ENCODE measurements around the gene C1orf167.

DNA sequence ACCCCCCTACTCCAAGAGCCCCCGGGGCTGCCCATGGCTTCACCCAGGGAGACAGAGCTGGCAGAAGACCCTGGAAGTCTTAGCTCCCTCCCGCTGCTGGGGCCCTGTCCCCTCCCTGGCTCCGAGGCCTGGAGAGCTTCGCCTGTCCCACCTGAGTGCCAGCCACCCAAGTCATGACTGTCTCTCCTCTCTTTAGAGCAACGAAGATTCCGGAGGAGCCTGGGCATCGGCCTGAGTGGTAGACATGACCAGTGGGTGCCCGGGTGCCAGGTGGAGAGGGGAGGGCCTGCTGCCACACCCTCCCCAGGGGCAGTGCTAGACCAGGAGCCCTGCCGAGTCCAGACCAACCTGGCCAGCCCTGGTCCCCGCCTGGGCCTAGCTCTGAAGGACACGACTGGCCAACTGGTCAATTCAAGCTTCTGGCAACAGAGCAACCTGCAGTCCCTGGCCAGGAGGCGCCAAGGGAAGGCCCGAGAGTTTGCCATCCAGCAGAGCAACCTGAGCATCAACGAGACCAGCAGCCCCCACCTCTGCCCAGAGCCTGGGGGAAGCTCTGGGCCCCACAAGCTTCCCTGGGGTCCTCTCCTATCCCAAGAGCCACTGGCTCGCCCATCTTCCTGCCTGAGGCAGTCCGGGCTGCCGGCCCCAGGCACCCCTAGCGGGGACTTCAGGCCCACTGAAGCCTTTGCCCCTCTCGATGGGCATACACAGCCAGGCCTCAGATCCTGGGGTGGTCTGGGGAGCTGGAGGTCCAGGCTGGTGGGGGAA, 3.9 kb downstream of the C1orf167 start:
- TF ChIP-seq, protein P1, sequence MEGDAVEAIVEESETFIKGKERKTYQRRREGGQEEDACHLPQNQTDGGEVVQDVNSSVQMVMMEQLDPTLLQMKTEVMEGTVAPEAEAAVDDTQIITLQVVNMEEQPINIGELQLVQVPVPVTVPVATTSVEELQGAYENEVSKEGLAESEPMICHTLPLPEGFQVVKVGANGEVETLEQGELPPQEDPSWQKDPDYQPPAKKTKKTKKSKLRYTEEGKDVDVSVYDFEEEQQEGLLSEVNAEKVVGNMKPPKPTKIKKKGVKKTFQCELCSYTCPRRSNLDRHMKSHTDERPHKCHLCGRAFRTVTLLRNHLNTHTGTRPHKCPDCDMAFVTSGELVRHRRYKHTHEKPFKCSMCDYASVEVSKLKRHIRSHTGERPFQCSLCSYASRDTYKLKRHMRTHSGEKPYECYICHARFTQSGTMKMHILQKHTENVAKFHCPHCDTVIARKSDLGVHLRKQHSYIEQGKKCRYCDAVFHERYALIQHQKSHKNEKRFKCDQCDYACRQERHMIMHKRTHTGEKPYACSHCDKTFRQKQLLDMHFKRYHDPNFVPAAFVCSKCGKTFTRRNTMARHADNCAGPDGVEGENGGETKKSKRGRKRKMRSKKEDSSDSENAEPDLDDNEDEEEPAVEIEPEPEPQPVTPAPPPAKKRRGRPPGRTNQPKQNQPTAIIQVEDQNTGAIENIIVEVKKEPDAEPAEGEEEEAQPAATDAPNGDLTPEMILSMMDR (conservative IDR thresholded peaks at IDR 0.05; ENCODE audit: low read depth in 2 of 2) = no peak
- TF ChIP-seq EZH2phosphoT487 (IDR thresholded peaks at IDR 0.05; ENCODE audit: unreplicated experiment) (no peak), CREB1 (CRISPR knock-in tag; IDR thresholded peaks at IDR 0.05; ENCODE audit: low read depth) (no peak), EZH2 (IDR thresholded peaks at IDR 0.05; ENCODE audit: low read depth, unreplicated experiment) (no peak), REST (IDR thresholded peaks at IDR 0.05; ENCODE audit: unreplicated experiment) (no peak), NANOG (IDR thresholded peaks at IDR 0.05; ENCODE audit: borderline replicate concordance) (no peak)
- TF ChIP-seq, protein P2, sequence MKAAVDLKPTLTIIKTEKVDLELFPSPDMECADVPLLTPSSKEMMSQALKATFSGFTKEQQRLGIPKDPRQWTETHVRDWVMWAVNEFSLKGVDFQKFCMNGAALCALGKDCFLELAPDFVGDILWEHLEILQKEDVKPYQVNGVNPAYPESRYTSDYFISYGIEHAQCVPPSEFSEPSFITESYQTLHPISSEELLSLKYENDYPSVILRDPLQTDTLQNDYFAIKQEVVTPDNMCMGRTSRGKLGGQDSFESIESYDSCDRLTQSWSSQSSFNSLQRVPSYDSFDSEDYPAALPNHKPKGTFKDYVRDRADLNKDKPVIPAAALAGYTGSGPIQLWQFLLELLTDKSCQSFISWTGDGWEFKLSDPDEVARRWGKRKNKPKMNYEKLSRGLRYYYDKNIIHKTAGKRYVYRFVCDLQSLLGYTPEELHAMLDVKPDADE (IDR thresholded peaks at IDR 0.05) = no peak
